HCT116 (cell line): Measurements from ENCODE around the gene MTA3. TPM values are rescaled to one million over a fixed set of nuclear protein-coding genes. Genes with fewer than 3 reads are reported as not detected.

Experiments used
- ATAC-seq: fragments of 200-7000 bp; cut with Tn5 transposase; 2 replicates; pipeline ENCODE4 v1.9.1; 2020; ENCODE audit warnings: mild to moderate bottlenecking, moderate library complexity
- BruUV-seq: library from RNA; stranded (reverse); fragments of 400-500 nt; replicated peaks from 2 replicates; lab custom pipeline; 2021; lab: Mats Ljungman, UMichigan
- CTCF ChIA-PET: fragments of 300-600 bp; sonication (Branson Sonifier 250); formaldehyde crosslinking; loops from one replicate; lab custom pipeline; 2021; ENCODE audit warnings: antibody characterized with exemption; lab: Charles Lee
- POLR2A ChIA-PET: fragments of 300-600, 350-600 bp; sonication (Branson Sonifier 250); formaldehyde crosslinking; loops from one replicate; lab custom pipeline; 2021; ENCODE audit warnings: antibody characterized with exemption; lab: Charles Lee
- RAD21 ChIA-PET, 2 experiments: fragments of 300-600 bp; sonication (Branson Sonifier 250); formaldehyde crosslinking; loops; one replicate each; lab custom pipeline; 2023; ENCODE audit warnings: low total read pairs in 2 of 2; ENCODE audit not compliant: uncharacterized antibody in 2 of 2, unreplicated experiment in 2 of 2, low non-redundant PET in 1 of 2; lab: Charles Lee
- DNase-seq: peaks from one replicate; pipeline ENCODE4 v3.0.0-alpha.2; 2010; ENCODE audit warnings: low read depth, low spot score
- H2AFZ ChIP-seq: fragments of 200-600 bp; shearing (Covaris generic), sonication (generic); 2 replicates; pipeline ENCODE4 v1.6.1; 2017; ENCODE audit warnings: low read depth, mixed run types, mixed read lengths, antibody characterized with exemption, low read length; ENCODE audit not compliant: poor library complexity, severe bottlenecking
- H3K27ac ChIP-seq: 2 replicates; pipeline ENCODE4 v1.5.1; 2012; ENCODE audit warnings: low read depth, low read length
- H3K27me3 ChIP-seq: fragments of 200-600 bp; sonication (generic); 2 replicates; pipeline ENCODE4 v1.6.1; 2016; ENCODE audit warnings: mixed run types, low read length, mixed read lengths; ENCODE audit not compliant: insufficient read depth
- H3K36me3 ChIP-seq, 2 experiments: fragments of 200-500 bp in 1 of 2; fragments of 200-600 bp in 1 of 2; sonication (Bioruptor generic) in 1 of 2; sonication (generic) in 1 of 2; 2 replicates each; pipeline versions ENCODE4 v1.5.1 to v1.6.1; 2014 to 2016; ENCODE audit warnings: low read length in 2 of 2, inconsistent platforms in 1 of 2, mixed read lengths in 1 of 2, mixed run types in 1 of 2; ENCODE audit not compliant: insufficient read depth in 2 of 2, control insufficient read depth in 1 of 2
- H3K4me1 ChIP-seq, 2 experiments: fragments of 200-600 bp in 1 of 2; sonication (generic) in 1 of 2; 2 replicates each; pipeline versions ENCODE4 v1.5.1 to v1.6.1; 2012 to 2017; ENCODE audit warnings: low read length in 2 of 2, inconsistent platforms in 1 of 2, mild to moderate bottlenecking in 1 of 2, mixed read lengths in 1 of 2, mixed run types in 1 of 2, moderate library complexity in 1 of 2; ENCODE audit not compliant: insufficient read depth in 2 of 2, control insufficient read depth in 1 of 2
- H3K4me2 ChIP-seq: fragments of 200-600 bp; sonication (generic); 2 replicates; pipeline ENCODE4 v1.6.1; 2017; ENCODE audit warnings: mixed run types, low read length, mixed read lengths
- H3K4me3 ChIP-seq, 2 experiments: fragments of 200-600 bp in 1 of 2; sonication (generic) in 1 of 2; replicated peaks in 1 of 2; 2 replicates each; pipeline ENCODE4 v1.5.1; 2011 to 2016; ENCODE audit warnings: low read length in 2 of 2, control low read depth in 1 of 2, low read depth in 1 of 2, mild to moderate bottlenecking in 1 of 2, mixed read lengths in 1 of 2, mixed run types in 1 of 2
- H3K79me2 ChIP-seq: fragments of 200-600 bp; sonication (generic); 2 replicates; pipeline ENCODE4 v1.6.1; 2017; ENCODE audit warnings: mild to moderate bottlenecking, mixed run types, low read length, moderate library complexity, mixed read lengths; ENCODE audit not compliant: insufficient read depth
- H3K9ac ChIP-seq: fragments of 200-600 bp; sonication (generic); 2 replicates; pipeline ENCODE4 v1.6.1; 2016; ENCODE audit warnings: low read length, mixed read lengths
- H3K9me2 ChIP-seq: fragments of 200-600 bp; sonication (generic), shearing (Covaris generic); 2 replicates; pipeline ENCODE4 v1.6.1; 2017; ENCODE audit warnings: mixed run types, mild to moderate bottlenecking, moderate library complexity; ENCODE audit not compliant: insufficient read depth
- H3K9me3 ChIP-seq, 2 experiments: fragments of 200-500 bp in 1 of 2; fragments of 200-600 bp in 1 of 2; sonication (Bioruptor generic) in 1 of 2; sonication (generic) in 1 of 2; 2 replicates each; pipeline ENCODE4 v1.6.1; 2014 to 2017; ENCODE audit warnings: low read length in 2 of 2, mixed read lengths in 2 of 2, inconsistent platforms in 1 of 2, low read depth in 1 of 2, mild to moderate bottlenecking in 1 of 2, mixed run types in 1 of 2, moderate library complexity in 1 of 2; ENCODE audit not compliant: control insufficient read depth in 1 of 2, insufficient read depth in 1 of 2
- H4K20me1 ChIP-seq: fragments of 200-600 bp; sonication (generic), shearing (Covaris generic); 2 replicates; pipeline ENCODE4 v1.6.1; 2017; ENCODE audit warnings: mixed run types, mild to moderate bottlenecking, moderate library complexity; ENCODE audit not compliant: insufficient read depth
- CBX3 ChIP-seq: IDR thresholded peaks from 2 replicates; pipeline ENCODE4 v1.6.1; 2012; ENCODE audit warnings: low read depth
- CEBPB ChIP-seq: IDR thresholded peaks from 2 replicates; pipeline ENCODE4 v1.6.1; 2012; ENCODE audit warnings: low read depth
- EGR1 ChIP-seq: IDR thresholded peaks from 2 replicates; pipeline ENCODE4 v1.6.1; 2012; ENCODE audit warnings: low read depth
- EZH2 ChIP-seq: fragments of 200-600 bp; sonication (generic); IDR thresholded peaks from 2 replicates; pipeline ENCODE4 v1.6.1; 2017; ENCODE audit warnings: antibody characterized with exemption, mixed run types
- MAX ChIP-seq: IDR thresholded peaks from 2 replicates; pipeline ENCODE4 v1.6.1; 2012
- POLR2AphosphoS5 ChIP-seq: IDR thresholded peaks from 2 replicates; pipeline ENCODE4 v1.6.1; 2011; ENCODE audit warnings: mild to moderate bottlenecking, low read depth, low read length, moderate library complexity
- RAD21 ChIP-seq: IDR thresholded peaks from 2 replicates; pipeline ENCODE4 v1.6.1; 2012; ENCODE audit warnings: low read depth, mild to moderate bottlenecking
- SIN3A ChIP-seq: IDR thresholded peaks from 2 replicates; pipeline ENCODE4 v1.6.1; 2012; ENCODE audit warnings: low read depth
- SP1 ChIP-seq: IDR thresholded peaks from 2 replicates; pipeline ENCODE4 v1.6.1; 2012; ENCODE audit warnings: low read depth
- SRF ChIP-seq: IDR thresholded peaks from 2 replicates; pipeline ENCODE4 v1.6.1; 2012; ENCODE audit warnings: low read depth
- TCF7L2 ChIP-seq: IDR thresholded peaks from 2 replicates; pipeline ENCODE4 v1.7.0; 2011; ENCODE audit warnings: borderline replicate concordance, inconsistent platforms; ENCODE audit not compliant: insufficient read depth, insufficient read length; ENCODE audit errors: extremely low read depth
- ZBTB33 ChIP-seq: IDR thresholded peaks from 2 replicates; pipeline ENCODE4 v1.6.1; 2011; ENCODE audit warnings: mild to moderate bottlenecking, low read length, moderate library complexity; ENCODE audit not compliant: insufficient replicate concordance; ENCODE audit errors: extremely low read depth
- ZNF274 ChIP-seq: fragments of 200-500 bp; sonication (Bioruptor generic); IDR thresholded peaks from 2 replicates; pipeline ENCODE4 v1.6.1; 2014; ENCODE audit warnings: mild to moderate bottlenecking, low read depth, low read length, inconsistent platforms
- intact Hi-C: fragments of 100-400 bp; cut with micrococcal nuclease; formaldehyde crosslinking; loops from 2 replicates; pipeline ENCODE4 v1.10.0; 2022
- total RNA-seq: library from RNA; stranded (reverse); gene quantifications from one replicate; pipeline ENCODE4 v1.2.1, GENCODE V29; 2021; ENCODE audit not compliant: unreplicated experiment

The MTA3 gene
- total RNA-seq, 1 experiment from 2014 or later, result 46.3 TPM

GRCh38 chr2:42800981-42801380, 232.5 kb downstream of the MTA3 start:
- H3K9me2 ChIP-seq, result no peaks in the 10 kb centered on the region
- TF ChIP-seq POLR2AphosphoS5, result no peak
- TF ChIP-seq TCF7L2, result no peak
- TF ChIP-seq RAD21, result no peak
- TF ChIP-seq SP1, result no peak
- TF ChIP-seq ZNF274, result no peak
- TF ChIP-seq MAX, result no peak
- TF ChIP-seq SIN3A, result no peak
- no peak for TF ChIP-seq EZH2
- TF ChIP-seq ZBTB33, result no peak
- no peak for TF ChIP-seq CBX3
- TF ChIP-seq CEBPB, result no peak
- TF ChIP-seq SRF, result no peak
- TF ChIP-seq EGR1, result no peak
- no peak overlapping the region for H3K4me2 ChIP-seq
- H4K20me1 ChIP-seq, result no peaks in the 10 kb centered on the region
- no peaks in the 10 kb centered on the region for H3K79me2 ChIP-seq
- no peak overlapping the region for H2AFZ ChIP-seq
- RAD21 ChIA-PET, result no interaction called here
- CTCF ChIA-PET, result no interaction called here
- H3K27me3 ChIP-seq, result no peaks in the 10 kb centered on the region
- ATAC-seq (no peak), DNase-seq (no peak)
- H3K4me3 ChIP-seq, result no peak overlapping the region
- H3K9ac ChIP-seq, result no peak overlapping the region
- no TSS peak for BruUV-seq
- no peak overlapping the region for H3K27ac ChIP-seq
- H3K36me3 ChIP-seq, result no peaks in the 10 kb centered on the region
- no peaks in the 10 kb centered on the region for H3K4me1 ChIP-seq
- H3K9me3 ChIP-seq, result no peaks in the 10 kb centered on the region
- POLR2A ChIA-PET, result interaction anchor here (1.3 kb wide), 1 partner anchor 9 kb away, joined by 3 read pairs; no protein-coding TSS in a partner anchor
- intact Hi-C loops, result no loop called here
